Heart right ventricle (tissue), 16 donors: ENCODE data around the gene SLC14A1. TPM values are rescaled to one million over a fixed set of nuclear protein-coding genes. Genes with fewer than 3 reads are reported as not detected.

Source experiments
- ATAC-seq, 8 donors: fragments of 200-7000 bp; cut with Tn5 transposase; one replicate each; pipeline ENCODE4 v1.9.1; 2020; ENCODE audit warnings: mild to moderate bottlenecking in 8 of 8, moderate library complexity in 8 of 8, moderate number of reproducible peaks in 1 of 8
- DNase-seq, 2 donors: peaks; one replicate each; pipeline ENCODE4 v3.0.0-alpha.2; 2020
- H3K27ac ChIP-seq, 10 donors: fragments of 200-600 bp; sonication (generic) in 2 of 10; one replicate each; pipeline versions ENCODE4 v1.5.0 to v1.8.0; 2020 to 2022; ENCODE audit warnings: mild to moderate bottlenecking in 3 of 10
- H3K27me3 ChIP-seq, 7 donors: fragments of 200-600 bp; one replicate each; pipeline ENCODE4 v1.8.0; 2021 to 2022; ENCODE audit warnings: mild to moderate bottlenecking in 2 of 7
- H3K36me3 ChIP-seq, 9 donors: fragments of 200-600 bp; sonication (generic) in 1 of 9; one replicate each; pipeline versions ENCODE4 v1.5.0 to v1.8.0; 2020 to 2022; ENCODE audit warnings: mild to moderate bottlenecking in 2 of 9
- H3K4me1 ChIP-seq, 9 donors: fragments of 200-600 bp; sonication (generic) in 1 of 9; one replicate each; pipeline versions ENCODE4 v1.5.0 to v1.8.0; 2020 to 2022; ENCODE audit warnings: mild to moderate bottlenecking in 4 of 9
- H3K4me3 ChIP-seq, 10 donors: fragments of 200-600 bp; sonication (generic) in 2 of 10; one replicate each; pipeline versions ENCODE4 v1.5.0 to v1.8.0; 2020 to 2022; ENCODE audit warnings: mild to moderate bottlenecking in 7 of 10, moderate library complexity in 2 of 10
- H3K9me3 ChIP-seq, 11 donors: fragments of 200-600 bp in 10 of 11; sonication (generic) in 2 of 11; one replicate each; pipeline versions ENCODE4 v1.5.0 to v1.8.0; 2013 to 2022; ENCODE audit warnings: mild to moderate bottlenecking in 2 of 11, control low read depth in 1 of 11, moderate library complexity in 1 of 11
- WGBS, 2 donors: extraction: QIAGEN DNeasy Blood & Tissue Kit; methylation state at CpG; one replicate each; pipeline ENCODE4 v1.1.7; 2013; ENCODE audit warnings: inconsistent platforms in 1 of 2; 5-methylcytosine and 5-hydroxymethylcytosine counted together
- intact Hi-C, 10 donors: fragments of 100-400 bp; cut with DNase I; formaldehyde crosslinking; loops; one replicate each; pipeline versions ENCODE4 v1.11.1 to v1.14.2; 2022
- long read RNA-seq, 3 donors: library from polyadenylated mRNA; unstranded; transcript quantifications; one replicate each; pipeline ENCODE4 v2.0.0, GENCODE V29; 2020 to 2021
- polyA plus RNA-seq, 2 donors: library from polyadenylated mRNA; stranded (reverse); fragments of 200-250 nt; gene quantifications; one replicate each; pipeline ENCODE4 v1.2.3, GENCODE V29; 2013
- total RNA-seq, 10 donors: library from RNA; stranded (reverse); fragmentation: NEBNext Ultra II Directional in 3 of 10; extraction: Animal tissue kit (Norgen Biotek cat#: 25700) in 3 of 10; gene quantifications; one replicate each; pipeline versions ENCODE4 v1.2.1 to v1.2.4, GENCODE V29; 2021 to 2023
- TF ChIP-seq, protein P1 (sequence below), 9 donors: fragments of 200-600 bp; sonication (generic) in 2 of 9; IDR thresholded peaks; one replicate each; pipeline versions ENCODE4 v1.5.0 to v1.8.0; 2021 to 2022; ENCODE audit warnings: antibody characterized with exemption in 9 of 9, mild to moderate bottlenecking in 5 of 9, moderate library complexity in 1 of 9
- donor health status: Arrhythmogenic right ventricular cardiomyopathy.
- donor health status: ischemic (EF 13 %, LVEDD 7.1; RV severe dilation, severe dysfunction).
- donor health status: healthy with polysubstance abuse.
- donor health status: DM: no; HTN: yes; CAD: no.
- donor health status: DM: no; HTN: no; CAD: no.
- donor health status: ischemic (EF 25% LVEDD 6.9; RV normal size, moderate dysfunction).
- donor health status: ischemic (EF 25% LVEDD 5.7; RV mildly dilated, moderate dysfunction).
- donor health status: healthy.
- donor health status: DM: yes; HTN: yes; CAD: no.
- donor health status: Ischemic cardiomyopathy.
- donor health status: ischemic (EF 35%, LVEDD 5.7; RV mildly dilated, moderate dysfunction).
- donor health status: nonischemic (EF 11% LVEDD 7.7; RV severe dilation, severe dysfunction).
- donor health status: DM: yes; HTN: yes; CAD: no.
- donor health status: PGD.
- donor health status: ischemic (EF 29% LVEDD 5.4; RV normal size, mild dysfunction).
- donor health status: nonischemic (EF 23%, LVEDD 6.1; RV moderate dilation, normal function).

SLC14A1 gene
- total RNA-seq, result 10 to 100 TPM in 8 of 10 donors, 1 to 10 TPM in 2; 5.7 to 29.7 (median 12.7) TPM
- polyA plus RNA-seq, result 10 to 100 TPM in 1 of 2 donors, 1 to 10 TPM in 1; 5.6 to 20.4 TPM
- long read RNA-seq, donor 1, partial matches to known transcripts, result 0 of 4 reads
- long read RNA-seq, donor 1, other reads (novel, unspliced or antisense), result 2 of 4 reads
- long read RNA-seq, donor 2, transcript SLC14A1-217 (3 exons, 554 nt), result major isoform, 10 of 15 reads
- long read RNA-seq, donor 2, partial matches to known transcripts, result 0 of 15 reads
- long read RNA-seq, donor 2, other reads (novel, unspliced or antisense), result 5 of 15 reads
- long read RNA-seq, donor 3, transcript SLC14A1-217 (3 exons, 554 nt), result major isoform, 17 of 20 reads
- long read RNA-seq, donor 3, partial matches to known transcripts, result 1 of 20 reads
- long read RNA-seq, donor 3, other reads (novel, unspliced or antisense), result 2 of 20 reads

- H3K36me3 ChIP-seq, result no peaks in the 10 kb centered on the region
- intact Hi-C loops, result loop anchor here in 9 of 10 donors (2.0 to 10.0 kb wide), 6 partner anchors 61 to 121 kb away; no protein-coding TSS in a partner anchor
- H3K9me3 ChIP-seq, result no peaks in the 10 kb centered on the region
- no peak for ATAC-seq
- TF ChIP-seq, protein P1, sequence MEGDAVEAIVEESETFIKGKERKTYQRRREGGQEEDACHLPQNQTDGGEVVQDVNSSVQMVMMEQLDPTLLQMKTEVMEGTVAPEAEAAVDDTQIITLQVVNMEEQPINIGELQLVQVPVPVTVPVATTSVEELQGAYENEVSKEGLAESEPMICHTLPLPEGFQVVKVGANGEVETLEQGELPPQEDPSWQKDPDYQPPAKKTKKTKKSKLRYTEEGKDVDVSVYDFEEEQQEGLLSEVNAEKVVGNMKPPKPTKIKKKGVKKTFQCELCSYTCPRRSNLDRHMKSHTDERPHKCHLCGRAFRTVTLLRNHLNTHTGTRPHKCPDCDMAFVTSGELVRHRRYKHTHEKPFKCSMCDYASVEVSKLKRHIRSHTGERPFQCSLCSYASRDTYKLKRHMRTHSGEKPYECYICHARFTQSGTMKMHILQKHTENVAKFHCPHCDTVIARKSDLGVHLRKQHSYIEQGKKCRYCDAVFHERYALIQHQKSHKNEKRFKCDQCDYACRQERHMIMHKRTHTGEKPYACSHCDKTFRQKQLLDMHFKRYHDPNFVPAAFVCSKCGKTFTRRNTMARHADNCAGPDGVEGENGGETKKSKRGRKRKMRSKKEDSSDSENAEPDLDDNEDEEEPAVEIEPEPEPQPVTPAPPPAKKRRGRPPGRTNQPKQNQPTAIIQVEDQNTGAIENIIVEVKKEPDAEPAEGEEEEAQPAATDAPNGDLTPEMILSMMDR (IDR thresholded peaks at IDR 0.05), result no peak
- no peak within 1 kb of the TSS for H3K27ac ChIP-seq
- peaks cover 0 to 6% (median 0%) of the 10 kb centered on the region in 9 donors for H3K4me1 ChIP-seq
- 63 to 76% methylated on average over 6 of the region's 6 CpGs for WGBS, 2 donors
- H3K4me3 ChIP-seq, result no peak within 1 kb of the TSS
- H3K27me3 ChIP-seq, result peaks cover 0 to 18% (median 4%) of the 10 kb centered on the region in 7 donors
- DNase-seq, result no peak
Observed at GRCh38 chr18:45723567-45724355, at the start of gene SLC14A1. TSS of gene SLC14A1 (plus strand) at chr18:45724181. CDS start at chr18:45730321, 6,140 bp downstream.

DNA sequence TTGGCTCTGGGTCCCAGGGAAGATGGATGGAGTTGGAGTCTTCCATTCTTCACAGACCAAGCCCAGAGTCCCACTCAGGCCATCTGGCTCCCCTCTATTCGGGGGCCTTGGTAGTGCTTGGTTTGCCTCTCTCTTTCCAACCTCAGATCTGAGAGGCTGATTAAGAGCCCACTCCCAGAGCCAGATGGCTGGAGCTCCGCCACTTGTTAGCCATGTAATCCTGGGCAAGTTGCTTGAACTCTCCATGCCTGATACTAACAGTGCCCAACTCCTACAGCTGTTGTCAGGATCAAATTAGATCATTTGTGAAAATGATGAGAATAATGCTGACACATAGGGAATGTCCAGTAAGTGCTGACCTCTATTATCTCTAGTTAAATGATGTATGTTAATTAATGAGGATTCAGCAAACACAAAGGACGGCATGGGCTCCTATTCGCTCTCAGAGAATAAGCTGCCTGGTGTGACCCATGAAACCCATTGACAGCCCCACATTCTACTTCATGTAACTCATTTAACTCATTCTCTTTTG lies 46.6 kb upstream of the SLC14A1 start:
- no peak for ATAC-seq
- WGBS, 2 donors, result 88 to 96% methylated on average over 4 of the region's 4 CpGs

DNA sequence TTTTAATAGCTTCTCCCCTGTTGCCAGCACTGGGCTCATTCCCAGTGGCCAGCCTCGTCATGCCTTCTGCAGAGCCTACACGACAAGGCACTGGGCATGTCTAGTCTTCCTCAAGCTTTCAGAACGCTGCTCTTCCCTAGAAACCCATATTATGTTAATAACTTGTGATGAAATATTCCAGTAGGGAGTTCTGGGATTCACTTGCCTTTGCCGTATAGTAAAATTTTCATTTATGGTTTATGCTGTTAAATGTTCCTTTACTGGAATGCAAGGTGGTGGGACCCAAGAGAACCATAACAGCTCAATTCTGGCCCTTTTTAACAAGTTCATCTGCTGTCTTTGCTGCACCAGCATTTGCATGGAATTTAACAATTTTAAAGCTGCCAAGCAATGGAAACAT lies 45.5 kb upstream of the SLC14A1 start:
- WGBS, 2 donors, result 85 to 94% methylated on average over 4 of the region's 4 CpGs
- Histone ChIP-seq H3K27me3 (peaks cover 0 to 4% (median 0%) of the 10 kb centered on the region in 7 donors), H3K27ac (no peak overlapping the region), H3K9me3 (no peaks in the 10 kb centered on the region), H3K4me3 (no peak overlapping the region), H3K36me3 (no peaks in the 10 kb centered on the region), H3K4me1 (peaks cover 0 to 4% (median 0%) of the 10 kb centered on the region in 9 donors)
- intact Hi-C loops, result loop anchor here in 1 of 10 donors (10.0 kb wide), 1 partner anchor 376 kb away; no protein-coding TSS in a partner anchor
- ATAC-seq, result no peak
- no peak for DNase-seq
- TF ChIP-seq, protein P1 (IDR thresholded peaks at IDR 0.05), result no peak

More for the DNA sequence above, 46.6 kb upstream of the SLC14A1 start:
- H3K27ac ChIP-seq, result no peak overlapping the region
- intact Hi-C loops, result loop anchor here in 1 of 10 donors (10.0 kb wide), 1 partner anchor 377 kb away; no protein-coding TSS in a partner anchor
- TF ChIP-seq, protein P1 (IDR thresholded peaks at IDR 0.05), result no peak
- no peaks in the 10 kb centered on the region for H3K9me3 ChIP-seq
- H3K4me1 ChIP-seq, result no peaks in the 10 kb centered on the region
- H3K36me3 ChIP-seq, result no peaks in the 10 kb centered on the region
- DNase-seq, result no peak
- peaks cover 0 to 4% (median 0%) of the 10 kb centered on the region in 7 donors for H3K27me3 ChIP-seq
- no peak overlapping the region for H3K4me3 ChIP-seq

GRCh38 chr18:45678850-45679249 lies 45.1 kb upstream of the SLC14A1 start:
- H3K27ac ChIP-seq, result no peak overlapping the region
- intact Hi-C loops, result loop anchor here in 1 of 10 donors (10.0 kb wide), 1 partner anchor 376 kb away; no protein-coding TSS in a partner anchor
- no peaks in the 10 kb centered on the region for H3K9me3 ChIP-seq
- H3K4me3 ChIP-seq, result no peak overlapping the region
- H3K36me3 ChIP-seq, result no peaks in the 10 kb centered on the region
- H3K4me1 ChIP-seq, result peaks cover 0 to 5% (median 0%) of the 10 kb centered on the region in 9 donors
- ATAC-seq (no peak), DNase-seq (no peak)
- TF ChIP-seq, protein P1 (IDR thresholded peaks at IDR 0.05), result no peak
- peaks cover 0 to 4% (median 0%) of the 10 kb centered on the region in 7 donors for H3K27me3 ChIP-seq
- WGBS, 2 donors, result 48 to 77% methylated on average over 1 of the region's 1 CpG
